HG03571 (cell line): Measurements from ENCODE around the gene GPR151.
"Not testable (repeated sequence)": the region's sequence is repeated elsewhere in the genome, so short reads cannot be mapped to it uniquely, and the experiment has no call there.

Experiments
- ATAC-seq: cut with Tn5 transposase; IDR thresholded peaks from one replicate; pipeline ENCODE4 v1.9.1; 2021; ENCODE audit not compliant: unreplicated experiment

Gene GPR151

DNA sequence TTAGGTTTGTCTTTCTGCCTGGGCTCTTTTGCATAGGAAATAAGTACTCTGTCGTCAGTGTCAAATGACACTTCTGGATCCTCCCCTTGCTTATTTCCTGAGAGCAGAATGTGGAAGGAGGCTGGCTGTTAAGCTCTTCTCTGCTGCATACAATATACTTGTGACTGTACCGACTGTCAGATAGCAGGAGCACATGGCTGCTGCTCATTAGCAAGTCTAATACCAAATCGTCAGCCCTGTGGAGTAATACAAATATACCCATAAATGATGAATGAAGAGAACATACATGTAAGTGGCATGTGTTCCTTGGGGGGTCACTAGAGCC, at the start of gene GPR151:
Gene GPR151 (minus strand): TSS at position 40 of the 325 bp plus-strand sequence. CDS start 77 bp downstream, outside the sequence.
- ATAC-seq: no peak

DNA sequence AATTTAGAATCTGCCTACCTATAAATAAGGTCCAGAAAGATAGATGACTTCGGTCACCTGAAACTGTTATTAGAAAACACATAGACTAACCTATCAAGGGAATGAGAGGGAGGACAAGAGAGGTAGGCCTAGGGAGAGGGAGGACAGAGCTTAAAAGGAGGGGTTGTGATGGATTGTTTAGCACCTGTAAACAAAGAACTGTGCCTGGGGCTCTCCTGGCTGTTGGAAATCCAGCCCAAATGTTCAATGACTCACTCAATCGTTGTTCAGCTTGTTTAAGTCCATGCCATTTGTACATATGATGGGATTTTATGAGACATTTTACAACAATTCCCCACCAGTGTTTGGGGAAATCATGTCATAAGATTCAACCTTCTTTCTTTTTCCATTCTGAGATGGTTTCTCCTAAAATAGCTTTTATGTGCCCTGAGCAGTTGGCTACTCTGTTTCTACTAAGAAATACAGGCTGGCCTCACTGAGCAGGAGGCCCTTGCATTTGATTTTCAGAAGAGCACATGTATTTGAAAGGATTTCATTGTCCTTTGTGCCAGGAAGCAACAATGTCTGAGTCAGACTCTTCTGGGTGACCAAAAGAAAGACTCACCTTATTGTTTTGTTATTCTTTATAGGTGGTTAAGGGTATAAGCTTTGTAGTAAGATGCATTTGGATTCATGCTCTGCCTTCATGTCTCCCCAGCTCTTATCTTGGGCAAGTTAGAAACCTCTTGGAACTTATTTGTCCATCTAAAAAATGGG, 48.2 kb upstream of the GPR151 start:
- ATAC-seq: no peak

DNA sequence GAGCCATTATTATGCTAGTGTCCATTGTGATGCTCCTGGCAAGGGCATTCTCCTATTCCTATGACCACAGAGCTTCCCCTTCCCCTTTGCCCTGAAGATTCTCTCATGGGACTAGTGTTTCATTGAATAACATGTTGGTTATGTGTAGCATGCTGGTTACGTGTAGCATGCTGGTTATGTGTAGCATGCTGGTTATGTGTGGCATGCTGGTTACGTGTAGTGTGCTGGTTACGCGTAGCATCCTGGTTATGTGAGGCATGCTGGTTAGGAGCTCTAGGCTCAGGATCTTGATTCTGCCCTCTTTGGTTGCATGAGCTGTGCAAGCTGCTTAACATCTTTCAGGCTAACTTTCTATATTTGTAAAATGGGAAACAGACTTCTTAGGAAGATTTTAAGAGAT, 46.5 kb upstream of the GPR151 start:
- ATAC-seq: no peak

DNA sequence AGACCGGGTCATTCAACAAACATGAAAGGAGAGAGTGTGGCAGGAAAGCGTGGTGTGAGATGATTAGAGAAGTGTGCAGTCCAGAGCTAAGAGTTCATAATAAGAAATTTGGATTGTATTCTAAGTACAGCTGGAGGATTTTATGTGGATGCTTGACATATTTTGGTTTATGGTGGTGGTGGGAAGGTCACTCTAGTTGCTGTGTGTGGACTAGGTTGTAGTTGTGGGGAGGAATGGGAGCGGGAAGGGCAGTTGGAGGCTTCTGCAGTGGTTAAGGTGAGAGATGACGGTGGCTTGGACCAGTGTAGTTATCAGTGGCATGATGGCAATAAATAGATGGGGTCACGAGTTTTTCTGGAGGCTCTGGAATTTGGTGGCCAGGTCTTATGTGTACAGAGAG, 45.7 kb upstream of the GPR151 start:
- no peak for ATAC-seq

DNA sequence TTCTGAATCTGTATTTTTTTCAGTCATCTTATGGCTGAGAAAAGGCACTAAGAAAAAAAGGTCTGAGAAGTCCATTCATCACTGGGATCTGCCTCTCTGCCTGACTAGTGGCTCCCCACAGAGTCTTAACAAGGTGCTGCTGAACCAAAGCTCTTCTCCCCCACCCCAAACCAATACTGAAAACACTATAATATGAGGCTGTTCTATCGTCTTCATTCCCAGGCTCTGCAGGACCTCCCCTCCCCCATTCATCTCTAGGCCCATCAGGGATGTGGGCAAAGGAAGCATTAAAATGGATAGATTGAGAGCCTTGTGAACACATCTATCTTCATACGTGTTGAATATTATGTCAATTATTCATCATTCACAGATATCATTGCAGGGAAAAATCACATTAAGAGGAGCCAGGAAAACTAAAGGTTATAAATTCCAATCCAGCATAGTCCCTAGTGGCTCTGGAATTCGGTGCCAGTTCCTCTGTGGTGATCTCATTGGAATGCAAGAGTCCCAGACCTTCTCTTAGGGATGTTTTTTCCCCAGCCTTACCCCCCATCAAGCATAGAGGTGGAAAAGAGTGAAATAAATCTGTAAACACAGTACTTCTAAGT, 44.3 kb upstream of the GPR151 start:
- no peak for ATAC-seq

DNA sequence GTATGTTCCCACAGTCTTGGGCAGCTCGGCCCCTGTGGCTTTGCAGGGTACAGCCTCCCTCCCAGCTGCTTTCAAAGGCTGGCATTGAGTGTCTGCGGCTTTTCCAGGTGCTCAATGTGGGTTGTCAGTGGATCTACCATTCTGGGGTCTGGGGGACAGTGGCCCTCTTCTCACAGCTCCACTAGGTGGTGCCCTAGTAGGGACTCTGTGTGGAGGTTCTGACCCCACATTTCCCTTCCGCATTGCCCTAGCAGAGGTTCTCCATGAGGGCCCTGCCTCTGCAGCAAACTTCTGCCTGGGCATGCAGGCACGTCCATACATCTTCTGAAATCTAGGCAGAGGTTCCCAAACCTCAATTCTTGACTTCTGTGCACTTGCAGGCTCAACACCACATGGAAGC, 40.9 kb upstream of the GPR151 start:
- ATAC-seq: not testable (repeated sequence)

DNA sequence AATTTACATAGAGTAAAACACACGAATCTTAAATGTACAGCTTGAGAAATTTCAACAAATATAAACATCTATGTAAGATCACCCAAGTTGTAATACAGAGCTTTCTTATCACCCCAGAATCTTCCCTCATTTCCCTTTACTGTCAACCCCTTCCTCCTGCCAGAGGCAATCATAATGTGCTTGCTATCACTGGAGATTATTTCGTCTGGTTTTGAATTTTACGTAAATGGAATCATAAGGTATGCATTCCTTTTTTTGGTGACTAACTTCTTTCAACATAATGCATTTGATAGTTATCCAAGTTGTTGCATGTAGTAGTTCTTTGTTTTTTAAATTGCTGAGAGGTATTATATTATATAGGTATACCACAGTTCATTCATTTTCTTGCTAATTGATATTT, 37.5 kb upstream of the GPR151 start:
- no peak for ATAC-seq

DNA sequence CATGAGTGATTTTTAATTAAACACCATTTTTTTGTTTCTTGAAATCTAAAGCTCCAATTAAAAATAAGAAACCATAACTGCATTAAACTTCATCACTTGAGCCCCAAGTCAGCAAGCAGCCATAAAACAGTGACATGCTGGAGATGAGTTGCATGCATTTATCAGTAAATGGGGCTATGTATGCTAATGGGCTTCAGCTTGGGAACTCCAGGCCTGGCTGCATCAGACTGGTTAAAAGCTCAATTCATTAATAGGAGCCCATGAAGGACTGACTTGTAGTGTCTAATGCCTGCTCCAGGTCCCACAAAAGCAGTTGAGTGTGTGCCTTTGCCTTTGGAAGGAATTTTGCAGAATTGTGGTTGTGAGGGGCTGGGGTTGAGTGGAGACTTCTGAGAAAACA, 33.6 kb upstream of the GPR151 start:
- no peak for ATAC-seq

DNA sequence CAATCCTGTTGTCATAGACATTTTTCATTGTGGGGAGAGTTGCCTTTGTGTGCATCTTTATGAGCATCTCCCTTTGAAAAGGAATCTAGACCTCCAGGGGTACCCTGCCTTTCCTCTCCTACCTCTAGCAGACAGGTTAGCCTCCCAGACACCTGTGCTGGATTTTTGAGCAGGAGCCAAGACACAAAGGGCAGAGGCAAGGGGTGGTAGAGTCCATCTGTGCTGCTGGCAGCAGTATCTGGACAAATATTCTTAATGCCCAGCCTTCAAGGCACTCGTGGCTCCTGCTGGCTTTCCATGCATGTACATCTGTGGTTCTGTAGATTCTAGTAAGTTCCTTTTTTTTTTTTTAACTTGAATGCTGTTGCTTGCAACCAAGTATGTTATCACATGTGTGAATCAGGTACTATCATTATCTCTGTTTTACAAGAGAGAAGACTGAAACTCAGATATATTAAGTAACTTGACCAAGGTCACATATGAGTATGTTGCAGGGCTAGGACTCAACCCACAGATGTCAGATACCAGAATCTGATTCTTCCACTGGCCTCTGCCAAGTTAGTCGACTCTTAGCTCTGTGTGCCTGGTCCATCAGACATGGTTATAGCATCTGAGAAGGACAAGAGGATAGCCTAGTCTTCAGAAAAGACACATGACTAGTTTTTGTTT, 32.9 kb upstream of the GPR151 start:
- ATAC-seq: no peak

DNA sequence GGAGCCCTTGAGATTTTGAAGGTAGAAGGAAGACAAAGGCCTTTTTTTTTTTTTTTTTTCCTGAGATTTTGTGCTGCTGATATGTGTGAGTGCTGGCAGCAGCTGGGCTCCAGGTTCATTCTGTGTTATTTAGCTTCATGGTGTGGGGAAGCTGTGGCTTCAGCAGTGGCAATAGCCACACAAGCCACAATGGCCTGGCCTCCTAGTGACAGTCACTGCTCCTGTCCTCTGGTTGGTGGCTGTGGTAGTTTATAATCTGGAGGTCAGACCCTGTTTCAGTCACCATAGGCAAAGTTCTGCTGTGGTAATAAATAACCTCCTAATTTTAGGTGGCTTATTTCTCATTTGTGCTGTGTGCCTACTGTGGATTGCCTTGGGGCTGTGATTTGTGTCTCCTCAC, 28.2 kb upstream of the GPR151 start:
- ATAC-seq: no peak

DNA sequence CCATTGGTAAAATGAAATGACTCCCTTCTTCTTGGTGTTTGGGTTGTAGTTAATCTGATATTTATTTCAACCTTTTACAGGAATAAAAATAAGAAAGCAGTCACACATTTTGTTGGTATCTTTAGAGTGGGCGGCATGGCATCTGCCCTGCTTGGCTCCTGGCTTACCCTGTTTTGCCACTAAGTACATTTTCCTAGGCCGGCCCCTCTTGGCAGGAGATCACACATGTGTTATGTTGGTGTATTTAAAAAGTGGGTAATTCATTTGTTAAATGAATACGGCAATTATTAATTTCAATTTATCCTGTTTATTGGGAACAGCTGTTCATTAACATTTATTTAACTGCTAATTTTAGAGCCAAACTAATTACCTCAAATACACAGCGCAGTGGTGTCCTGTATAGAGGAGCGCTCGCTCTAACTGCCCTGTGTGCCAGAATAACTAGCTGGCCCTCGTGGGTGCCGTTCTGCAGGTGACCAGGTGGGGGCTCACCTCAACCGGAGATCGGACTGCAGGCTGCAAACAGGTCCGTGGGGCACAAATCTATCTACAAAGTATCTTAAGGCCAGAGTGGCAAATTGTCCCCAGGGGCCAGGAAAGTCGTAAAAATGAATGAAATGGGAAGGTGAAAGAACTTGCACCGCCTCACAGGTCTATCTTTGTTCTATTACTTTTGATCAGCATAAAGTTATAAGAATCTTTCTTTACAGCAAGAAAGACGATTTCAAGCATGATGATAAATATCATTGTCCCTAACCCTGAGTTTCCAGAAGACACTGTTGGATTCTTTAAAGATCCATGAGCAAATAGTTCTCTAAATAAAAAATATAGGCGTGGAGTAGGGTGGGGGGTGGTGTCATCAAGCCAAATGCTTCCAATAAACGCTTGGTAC, 26.2 kb upstream of the GPR151 start:
- peak; percentile 94 for ATAC-seq

DNA sequence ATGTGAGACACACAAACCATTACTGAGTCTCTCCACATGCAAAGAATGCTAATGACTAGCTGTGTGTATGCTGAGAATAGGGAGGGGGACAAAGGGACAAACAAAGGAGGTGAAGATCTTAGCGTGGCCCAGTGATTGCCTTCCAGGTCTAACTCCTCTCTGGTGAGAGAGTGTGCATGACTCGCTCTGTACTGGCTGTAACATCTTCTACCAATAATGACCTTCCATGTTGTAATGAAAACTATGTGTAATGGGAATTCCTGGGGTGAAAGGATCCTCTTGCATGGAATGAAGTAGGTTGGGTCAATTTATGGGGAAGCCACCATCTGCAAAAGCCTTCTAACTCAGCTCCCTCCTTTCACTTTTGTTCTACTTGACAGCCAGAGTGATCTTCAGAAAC, 24.4 kb upstream of the GPR151 start:
- ATAC-seq: no peak

DNA sequence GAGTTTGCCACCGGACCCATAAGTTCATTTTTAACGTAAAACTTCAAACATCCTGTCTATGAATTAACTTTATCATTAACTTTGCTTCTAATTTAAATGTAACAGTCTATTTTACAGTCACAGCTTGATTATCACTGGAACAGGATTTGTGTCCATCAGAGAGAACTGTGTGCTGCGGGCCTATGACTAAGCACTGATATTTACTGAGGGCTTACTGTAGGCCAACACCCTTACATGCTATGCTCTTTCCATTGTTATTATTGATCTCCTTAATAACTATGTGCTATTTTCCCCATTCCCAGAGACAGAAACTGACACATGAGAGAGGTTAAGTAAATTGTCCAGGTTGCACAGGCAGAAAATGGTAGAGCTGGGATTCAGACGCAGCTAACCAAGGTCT, 24.0 kb upstream of the GPR151 start:
- ATAC-seq: no peak

DNA sequence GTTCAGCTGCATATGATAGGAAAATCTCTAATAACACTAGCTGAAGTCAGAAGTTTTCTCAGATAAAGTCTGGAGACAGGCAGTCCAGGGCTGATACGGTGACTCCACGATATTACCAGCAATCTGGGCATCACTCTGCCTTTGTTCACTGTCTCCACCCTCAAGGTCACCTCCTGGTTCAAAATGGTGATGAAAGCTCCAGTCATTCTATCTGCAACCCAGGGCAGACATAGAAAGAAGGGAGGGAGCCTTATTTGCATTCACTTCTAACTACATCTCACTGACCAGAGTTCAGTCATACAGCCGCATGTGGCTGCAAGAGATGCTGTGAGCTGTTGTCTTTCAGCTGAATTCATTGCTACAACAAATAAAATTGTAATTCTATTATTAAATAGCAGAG, 22.4 kb upstream of the GPR151 start:
- ATAC-seq: no peak

DNA sequence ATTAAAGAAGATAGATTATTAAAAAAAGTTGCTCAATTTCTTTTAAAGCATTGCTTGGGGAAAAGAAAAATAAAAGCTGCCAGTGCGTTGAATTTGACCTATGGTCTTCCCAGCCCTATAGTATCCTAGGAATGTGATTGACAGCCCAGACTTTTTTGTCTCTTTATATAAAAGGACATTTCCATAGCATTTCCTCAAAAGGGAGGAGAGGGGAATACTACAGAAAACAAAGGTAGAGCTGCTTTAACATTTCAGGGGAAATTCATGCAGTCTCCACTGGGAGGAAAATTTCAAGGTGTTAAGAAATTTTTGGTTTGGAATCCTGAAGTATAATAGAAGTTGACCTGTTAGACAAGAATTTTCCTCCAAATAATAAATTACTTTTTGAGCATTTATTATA, 17.9 kb upstream of the GPR151 start:
- ATAC-seq: no peak

DNA sequence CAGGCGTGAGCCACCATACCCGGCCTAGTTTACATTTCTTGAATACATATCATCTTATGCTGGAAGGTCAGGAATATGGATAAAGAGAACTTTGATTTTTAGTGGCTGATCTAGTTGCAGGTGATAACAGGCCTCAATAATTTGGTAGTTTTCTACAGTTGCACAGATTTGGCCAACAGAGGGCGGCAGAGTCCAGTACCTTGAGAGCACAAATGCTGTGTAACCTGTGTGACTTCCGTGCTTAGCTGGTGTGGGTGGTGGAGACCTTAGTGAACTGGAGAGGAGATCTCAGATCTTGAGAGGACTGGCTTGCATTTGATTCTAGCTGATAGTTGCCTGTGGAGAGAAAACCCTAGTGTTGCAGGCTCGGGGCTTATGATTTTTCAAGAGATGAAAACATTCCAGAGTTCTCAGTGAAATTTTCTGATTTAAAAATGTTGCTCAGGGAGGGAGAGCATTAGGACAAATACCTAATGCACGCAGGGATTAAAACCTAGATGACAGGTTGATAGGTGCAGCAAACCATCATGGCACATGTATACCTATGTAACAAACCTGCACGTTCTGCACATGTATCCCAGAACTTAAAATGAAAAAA, 17.4 kb upstream of the GPR151 start:
- peak; percentile 91 for ATAC-seq

DNA sequence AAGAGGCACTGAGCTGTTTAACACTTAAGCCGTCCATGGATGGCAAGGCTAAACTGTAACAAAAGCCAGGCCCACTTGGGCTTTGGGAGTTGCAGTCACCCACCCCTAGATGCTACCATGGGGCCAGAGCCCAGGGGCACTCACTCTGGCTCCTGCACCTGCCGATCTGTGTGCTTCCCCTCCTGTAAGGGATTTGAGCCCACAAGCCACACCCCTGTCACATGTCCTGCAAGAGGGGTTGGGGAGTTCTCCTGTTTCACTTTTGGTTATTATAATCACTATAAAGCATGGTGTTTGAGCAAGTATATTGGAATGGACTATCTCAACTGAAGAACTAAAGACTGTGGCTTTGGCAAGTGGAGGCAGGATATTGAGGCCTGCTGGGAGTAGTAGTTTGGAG, 14.0 kb upstream of the GPR151 start:
- ATAC-seq: no peak

DNA sequence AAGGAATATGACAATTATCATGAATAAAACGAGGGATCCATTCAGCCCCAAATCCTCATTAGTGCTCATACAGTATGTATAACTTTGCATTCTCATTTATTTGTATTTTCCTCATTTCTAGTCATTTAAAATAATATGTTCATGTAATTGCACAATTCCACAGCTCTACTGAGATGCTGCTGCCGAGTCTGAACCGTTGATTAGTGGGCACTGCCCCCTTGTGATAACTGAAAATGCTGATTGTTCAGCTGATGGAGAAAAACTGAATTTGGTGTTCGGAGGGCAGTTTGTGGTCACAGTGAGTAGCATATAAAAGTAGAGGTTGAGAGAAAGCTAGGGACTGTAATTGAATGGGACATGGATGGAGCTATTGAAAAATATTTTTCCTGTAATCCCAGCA, 12.2 kb upstream of the GPR151 start:
- ATAC-seq: no peak

DNA sequence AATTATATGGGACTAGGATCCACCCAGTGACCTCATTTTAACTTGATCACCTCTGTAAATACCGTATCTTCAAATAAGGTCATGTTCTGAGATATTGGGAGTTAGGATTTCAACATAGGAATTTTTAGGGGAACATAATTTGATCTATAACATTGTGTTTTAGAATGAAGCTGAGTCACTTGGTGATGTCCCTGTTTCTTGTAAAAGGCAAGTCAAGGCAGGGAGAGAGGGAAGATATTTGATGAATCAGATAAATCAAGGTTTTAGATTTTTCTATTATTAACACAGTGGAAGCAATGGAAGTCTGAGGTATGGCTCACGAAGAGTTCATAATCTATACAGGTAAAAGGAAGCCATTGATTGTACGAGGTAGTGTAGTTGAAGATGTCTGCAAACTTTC, 11.8 kb upstream of the GPR151 start:
- ATAC-seq: no peak

DNA sequence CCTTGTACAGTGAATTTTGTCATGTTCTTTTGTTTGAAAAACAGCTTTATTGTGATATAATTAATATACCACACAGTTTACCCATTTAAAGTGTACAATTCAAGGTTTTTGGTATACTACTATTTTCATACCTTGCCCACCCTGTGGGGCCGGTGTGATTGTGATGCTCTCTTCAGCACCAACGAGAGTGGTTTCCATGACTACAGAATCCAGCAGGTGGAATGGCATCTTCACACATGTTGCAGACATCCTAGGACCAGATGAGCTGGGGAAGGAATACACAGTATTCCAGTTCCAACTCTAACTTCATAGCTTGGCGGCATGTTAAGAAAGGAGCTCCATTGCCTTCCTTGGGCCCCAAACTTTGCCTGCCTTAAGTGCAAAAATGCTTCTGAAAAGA, 7.7 kb upstream of the GPR151 start:
- no peak for ATAC-seq
